GM12875 (cell line): Measurements from ENCODE around the gene TNP1.

ENCODE experiments used
- H3K4me3 ChIP-seq: one replicate; pipeline ENCODE4 v1.5.1; 2011; ENCODE audit warnings: low read depth, low read length, control low read depth
- CTCF ChIP-seq: IDR thresholded peaks from 2 replicates; pipeline ENCODE4 v1.5.1; 2011; ENCODE audit warnings: low read depth, mild to moderate bottlenecking, control low read depth, inconsistent platforms, low read length, moderate library complexity, borderline replicate concordance; ENCODE audit not compliant: insufficient read depth

Gene TNP1

GRCh38 chr2:216875862-216876261 lies 16.0 kb upstream of the TNP1 start:
- TF ChIP-seq CTCF: no peak
- no peak overlapping the region for H3K4me3 ChIP-seq

GRCh38 chr2:216873573-216873972 lies 13.7 kb upstream of the TNP1 start:
- no peak for TF ChIP-seq CTCF
- H3K4me3 ChIP-seq: no peak overlapping the region

- no peak for TF ChIP-seq CTCF
- H3K4me3 ChIP-seq: no peak overlapping the region
These were observed 12.8 kb upstream of the TNP1 start for GRCh38 chr2:216872624-216873023.

GRCh38 chr2:216872040-216872439 lies 12.2 kb upstream of the TNP1 start:
- TF ChIP-seq CTCF: no peak
- H3K4me3 ChIP-seq: no peak overlapping the region

GRCh38 chr2:216871333-216871934 lies 11.6 kb upstream of the TNP1 start:
- H3K4me3 ChIP-seq: no peak overlapping the region
- no peak for TF ChIP-seq CTCF

- H3K4me3 ChIP-seq: no peak overlapping the region
These were observed 10.9 kb upstream of the TNP1 start for GRCh38 chr2:216870508-216871332.

More at GRCh38 chr2:216870508-216871332, 10.9 kb upstream of the TNP1 start:
- TF ChIP-seq CTCF: no peak
